ENCODE data around the gene UNC13A.
"Not testable (repeated sequence)": the region's sequence is repeated elsewhere in the genome, so short reads cannot be mapped to it uniquely, and the experiment has no call there.

The UNC13A gene

DNA sequence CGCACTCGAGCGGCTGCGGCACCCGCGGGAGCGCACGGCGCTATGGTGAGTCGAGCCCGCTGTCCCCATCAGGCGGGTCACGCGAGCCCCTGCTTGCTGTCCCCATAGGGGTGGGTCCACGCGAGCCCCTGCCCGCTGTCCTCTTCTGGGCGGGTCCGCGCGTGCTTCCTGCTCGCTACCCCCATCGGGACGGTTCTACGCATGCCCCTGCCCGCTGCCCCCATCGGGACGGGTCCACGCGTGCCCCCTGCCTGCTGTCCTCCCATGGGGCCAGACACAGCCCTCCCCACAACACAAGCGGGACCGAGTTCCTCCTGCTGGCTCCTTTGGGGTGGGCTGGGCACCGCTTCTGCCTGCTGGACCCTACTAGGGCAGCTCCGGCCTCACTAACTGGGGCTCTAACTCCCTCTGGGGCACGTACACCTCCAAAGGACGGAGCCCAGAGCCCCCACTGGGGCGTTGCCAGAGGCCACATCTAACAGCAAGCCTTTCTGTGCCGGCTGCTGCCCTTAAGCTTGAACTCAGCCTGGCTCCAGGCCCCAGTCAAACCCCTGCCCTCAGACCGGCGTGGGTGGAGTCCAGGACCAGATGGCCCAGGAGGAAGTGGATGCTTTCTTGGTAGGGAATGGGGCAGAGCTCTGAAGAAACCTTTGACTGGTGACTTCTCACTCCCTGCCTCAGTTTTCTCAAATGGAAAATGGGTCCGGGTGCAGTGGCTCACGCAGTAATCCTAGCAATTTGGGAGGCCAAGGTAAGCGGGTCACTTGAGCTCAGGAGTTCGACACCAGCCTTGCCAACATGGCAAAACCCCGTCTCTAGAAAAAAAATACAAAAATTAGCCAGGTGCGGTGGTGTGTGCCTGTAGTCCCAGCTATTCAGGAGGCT, 132.0 kb downstream of the UNC13A start:
- DNase-seq (ENCODE audit: low read depth), result no peak
- TF ChIP-seq CTCF (conservative IDR thresholded peaks at IDR 0.05; ENCODE audit: low read depth, low read length), result peak; percentile 2
- peak overlapping the region; percentile 80 for H3K4me3 ChIP-seq (ENCODE audit: low read length)

DNA sequence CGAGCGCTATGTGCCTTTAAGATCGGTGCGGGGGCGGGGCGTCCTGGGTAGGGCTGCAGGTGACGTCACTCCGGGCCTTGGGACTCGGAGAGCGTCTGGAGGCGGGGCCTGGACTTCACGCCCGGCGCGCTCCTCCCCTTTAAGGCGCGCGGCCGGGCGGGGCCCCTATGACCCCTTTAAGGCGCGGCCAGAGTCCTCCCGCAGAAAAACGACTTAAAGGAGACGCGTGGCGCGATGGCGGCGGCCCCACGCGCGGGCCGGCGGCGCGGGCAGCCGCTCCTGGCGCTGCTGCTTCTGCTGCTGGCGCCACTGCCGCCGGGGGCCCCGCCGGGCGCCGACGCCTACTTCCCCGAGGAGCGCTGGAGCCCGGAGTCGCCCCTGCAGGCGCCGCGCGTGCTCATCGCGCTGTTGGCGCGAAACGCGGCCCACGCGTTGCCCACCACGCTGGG, 132.7 kb downstream of the UNC13A start, which contains the start of gene COLGALT1:
COLGALT1 (plus strand) TSS at position 170 of the 449 bp plus-strand sequence; CDS start at position 235, 65 bp downstream.
- peak within 1 kb of the TSS; percentile 80 for H3K4me3 ChIP-seq (ENCODE audit: low read length)
- TF ChIP-seq CTCF (conservative IDR thresholded peaks at IDR 0.05; ENCODE audit: low read depth, low read length), result no peak
- DNase-seq (ENCODE audit: low read depth), result peak; percentile 66

DNA sequence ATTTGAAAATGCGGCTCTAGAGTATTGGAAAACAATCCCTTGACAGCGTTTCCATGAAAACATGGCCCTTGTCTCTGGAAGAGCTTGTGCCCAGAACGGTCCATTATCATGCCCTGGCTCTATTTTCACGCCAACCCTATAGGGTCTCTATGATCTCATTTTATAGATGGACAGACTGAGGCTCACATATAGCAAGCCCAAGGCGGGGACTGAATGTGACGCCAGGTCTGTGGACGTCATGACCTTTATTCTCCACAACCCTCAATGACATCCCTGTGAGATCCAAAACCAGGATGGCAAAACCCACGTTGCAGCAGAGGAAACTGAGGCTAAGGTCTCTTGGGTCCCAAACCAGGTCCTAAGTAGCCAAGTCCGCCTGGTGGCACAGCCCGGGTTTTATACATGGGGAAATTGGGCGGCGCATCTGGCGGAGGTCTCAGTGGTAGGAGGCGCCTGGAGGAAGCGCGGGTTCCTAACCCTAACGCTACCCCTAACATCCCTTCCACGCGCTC, 133.1 kb downstream of the UNC13A start:
- DNase-seq (ENCODE audit: low read depth), result no peak
- no peak for TF ChIP-seq CTCF (conservative IDR thresholded peaks at IDR 0.05; ENCODE audit: low read depth, low read length)
- H3K4me3 ChIP-seq (ENCODE audit: low read length), result peak overlapping the region; percentile 80

GRCh38 chr19:17553256-17553655, 134.9 kb downstream of the UNC13A start:
- no peak for TF ChIP-seq CTCF (conservative IDR thresholded peaks at IDR 0.05; ENCODE audit: low read depth, low read length)
- no peak overlapping the region for H3K4me3 ChIP-seq (ENCODE audit: low read length)
- no peak for DNase-seq (ENCODE audit: low read depth)

GRCh38 chr19:17552735-17553134, 135.4 kb downstream of the UNC13A start:
- H3K4me3 ChIP-seq (ENCODE audit: low read length); DNase-seq (ENCODE audit: low read depth): not testable (repeated sequence)

Data from retinal pigment epithelial cell (primary cell).